Iris pigment epithelial cell (primary cell): ENCODE data around the gene C1orf167.
A peak's percentile ranks its signal among the peaks of the same experiment; 100 is the strongest.

Experiments
- DNase-seq: peaks from one replicate; pipeline ENCODE4 v3.0.0-alpha.2; 2011; ENCODE audit warnings: low read depth

Gene C1orf167

GRCh38 chr1:11765661-11766428, 3.9 kb downstream of the C1orf167 start:
- no peak for DNase-seq

- DNase-seq = no peak
Observed at GRCh38 chr1:11766429-11766776, 4.4 kb downstream of the C1orf167 start.

- no peak for DNase-seq
Observed at GRCh38 chr1:11767922-11768704, 6.1 kb downstream of the C1orf167 start.

- DNase-seq = no peak
Observed at GRCh38 chr1:11768821-11769220, 6.8 kb downstream of the C1orf167 start.

GRCh38 chr1:11769274-11769673, 7.3 kb downstream of the C1orf167 start:
- DNase-seq = no peak

- no peak for DNase-seq
Observed at GRCh38 chr1:11770011-11770410, 8.0 kb downstream of the C1orf167 start.

GRCh38 chr1:11771481-11772043, 9.6 kb downstream of the C1orf167 start:
- DNase-seq = no peak

GRCh38 chr1:11772458-11772857, 10.5 kb downstream of the C1orf167 start:
- no peak for DNase-seq

GRCh38 chr1:11774753-11775152, 12.8 kb downstream of the C1orf167 start:
- DNase-seq = no peak

GRCh38 chr1:11777658-11778322, 15.8 kb downstream of the C1orf167 start:
- no peak for DNase-seq

- DNase-seq = no peak
Observed at GRCh38 chr1:11778336-11778735, 16.3 kb downstream of the C1orf167 start.

GRCh38 chr1:11778844-11779623, 17.0 kb downstream of the C1orf167 start:
- no peak for DNase-seq

- DNase-seq = no peak
Observed at GRCh38 chr1:11779715-11780379, 17.9 kb downstream of the C1orf167 start.

- no peak for DNase-seq
Observed at GRCh38 chr1:11780380-11781147, 18.6 kb downstream of the C1orf167 start.

GRCh38 chr1:11781297-11781696, 19.3 kb downstream of the C1orf167 start:
- DNase-seq = no peak

- no peak for DNase-seq
Observed at GRCh38 chr1:11782127-11782708, 20.2 kb downstream of the C1orf167 start.

- DNase-seq = no peak
Observed at GRCh38 chr1:11783556-11783955, 21.6 kb downstream of the C1orf167 start.

- no peak for DNase-seq
Observed at GRCh38 chr1:11784256-11784992, 22.4 kb downstream of the C1orf167 start.

- peak; percentile 52 for DNase-seq
Observed at GRCh38 chr1:11784993-11785769, 23.2 kb downstream of the C1orf167 start.
